HepG2 (cell line): Measurements from ENCODE around the gene CD9. TPM values are rescaled to one million over a fixed set of nuclear protein-coding genes. Genes with fewer than 3 reads are reported as not detected.

Experiments used
- AHDC1 ChIP-seq: sonication (generic); formaldehyde crosslinking; IDR thresholded peaks from 2 replicates; pipeline ENCODE4 v1.5.1; 2020; ENCODE audit warnings: mild to moderate bottlenecking, missing genetic modification reagents, borderline replicate concordance
- CHD2 ChIP-seq: IDR thresholded peaks from 2 replicates; pipeline ENCODE4 v1.6.1; 2011; ENCODE audit warnings: low read depth, low read length, improper control_type of control experiment
- ERF ChIP-seq: IDR thresholded peaks from 2 replicates; pipeline ENCODE4 v1.6.1; 2018; ENCODE audit warnings: missing biosample characterization, missing genetic modification reagents
- HNF4G ChIP-seq, 2 experiments: sonication (generic) in 1 of 2; formaldehyde crosslinking in 1 of 2; IDR thresholded peaks; 2 replicates each; pipeline versions ENCODE4 v1.4.0 to v1.6.1; 2011 to 2020; ENCODE audit warnings: borderline replicate concordance in 2 of 2, low read depth in 2 of 2, mild to moderate bottlenecking in 2 of 2, low read length in 1 of 2, missing genetic modification reagents in 1 of 2, moderate library complexity in 1 of 2
- ISL2 ChIP-seq: sonication (generic); formaldehyde crosslinking; IDR thresholded peaks from 2 replicates; pipeline ENCODE4 v1.5.0; 2020; ENCODE audit warnings: missing genetic modification reagents
- KLF11 ChIP-seq: IDR thresholded peaks from 2 replicates; pipeline ENCODE4 v1.6.1; 2016; ENCODE audit warnings: missing compliant biosample characterization
- MBNL3 ChIP-seq: fragments of 250-450 bp; sonication (Bioruptor Pico); conservative IDR thresholded peaks from 2 replicates; pipeline ENCODE4 v1.8.0; 2022; ENCODE audit warnings: mild to moderate bottlenecking, inconsistent platforms
- MEIS2 ChIP-seq: sonication (generic); formaldehyde crosslinking; IDR thresholded peaks from 2 replicates; pipeline ENCODE4 v1.9.0; 2021; ENCODE audit warnings: mild to moderate bottlenecking, missing genetic modification reagents
- PATZ1 ChIP-seq: sonication (generic); formaldehyde crosslinking; IDR thresholded peaks from 2 replicates; pipeline ENCODE4 v1.4.0; 2020; ENCODE audit warnings: missing genetic modification reagents
- ZFX ChIP-seq: sonication (generic); formaldehyde crosslinking; IDR thresholded peaks from 2 replicates; pipeline ENCODE4 v1.4.0; 2020; ENCODE audit warnings: mild to moderate bottlenecking, low read depth, missing genetic modification reagents, moderate library complexity
- ZMYM3 ChIP-seq: sonication (generic); formaldehyde crosslinking; IDR thresholded peaks from 2 replicates; pipeline ENCODE4 v1.5.1; 2020; ENCODE audit warnings: mild to moderate bottlenecking, missing genetic modification reagents
- ZNF317 ChIP-seq: sonication (generic); formaldehyde crosslinking; IDR thresholded peaks from 2 replicates; pipeline ENCODE4 v1.5.0; 2020; ENCODE audit warnings: mild to moderate bottlenecking, missing genetic modification reagents
- ZXDC ChIP-seq: sonication (generic); formaldehyde crosslinking; IDR thresholded peaks from 2 replicates; pipeline ENCODE4 v1.5.0; 2020; ENCODE audit warnings: mild to moderate bottlenecking, missing genetic modification reagents
- polyA plus RNA-seq, 8 experiments: library from polyadenylated mRNA; depleted of rRNA in 3 of 8; stranded (reverse) in 7 of 8; unstranded in 1 of 8; fragments of >200 nt; fragmentation: Illumina TruSeq in 4 of 8; extraction: Trizol in 4 of 8; gene quantifications; 2 replicates each; pipeline versions ENCODE4 v1.2.1 to v1.2.3, GENCODE V29; 2011 to 2016; ENCODE audit warnings: low read depth in 4 of 8, missing spikeins in 1 of 8, mixed read lengths in 1 of 8; ENCODE audit not compliant: insufficient read depth in 1 of 8
- total RNA-seq, 5 experiments: library from RNA; depleted of rRNA; stranded (reverse); fragments of >200 nt; fragmentation: Illumina TruSeq; extraction: Trizol; gene quantifications; 2 replicates each; pipeline ENCODE4 v1.2.3, GENCODE V29; 2016; ENCODE audit warnings: low read depth in 1 of 5
- TF ChIP-seq, protein P1 (sequence below): sonication (generic); formaldehyde crosslinking; IDR thresholded peaks from 2 replicates; pipeline ENCODE4 v1.5.1; 2020; ENCODE audit warnings: missing genetic modification reagents, mild to moderate bottlenecking, borderline replicate concordance
- TF ChIP-seq, protein P2 (sequence below): sonication (generic); formaldehyde crosslinking; IDR thresholded peaks from 2 replicates; pipeline ENCODE4 v1.4.0; 2020; ENCODE audit warnings: mild to moderate bottlenecking, missing genetic modification reagents

The CD9 gene
- total and polyA plus RNA-seq, 2 of the 13 experiments (the other 11 are each of a cell fraction or from before 2014, with no cell fraction given) = 5.8 to 38.3 TPM

GRCh38 chr12:6195665-6196535 is 4.3 kb upstream of the CD9 start (continued):
- TF ChIP-seq HNF4G (IDR thresholded peaks at IDR 0.05; ENCODE audit: borderline replicate concordance, low read depth, low read length) = peak; percentile 35
- peak; percentile 61; the same call in 1 of the 2 replicates for TF ChIP-seq HNF4G (CRISPR knock-in tag; IDR thresholded peaks at IDR 0.05; ENCODE audit: borderline replicate concordance, low read depth)
- no peak for TF ChIP-seq PATZ1
- TF ChIP-seq ZNF317 (CRISPR knock-in tag) = peak; percentile 56; the same call in 1 of the 2 replicates
- TF ChIP-seq, protein P1, sequence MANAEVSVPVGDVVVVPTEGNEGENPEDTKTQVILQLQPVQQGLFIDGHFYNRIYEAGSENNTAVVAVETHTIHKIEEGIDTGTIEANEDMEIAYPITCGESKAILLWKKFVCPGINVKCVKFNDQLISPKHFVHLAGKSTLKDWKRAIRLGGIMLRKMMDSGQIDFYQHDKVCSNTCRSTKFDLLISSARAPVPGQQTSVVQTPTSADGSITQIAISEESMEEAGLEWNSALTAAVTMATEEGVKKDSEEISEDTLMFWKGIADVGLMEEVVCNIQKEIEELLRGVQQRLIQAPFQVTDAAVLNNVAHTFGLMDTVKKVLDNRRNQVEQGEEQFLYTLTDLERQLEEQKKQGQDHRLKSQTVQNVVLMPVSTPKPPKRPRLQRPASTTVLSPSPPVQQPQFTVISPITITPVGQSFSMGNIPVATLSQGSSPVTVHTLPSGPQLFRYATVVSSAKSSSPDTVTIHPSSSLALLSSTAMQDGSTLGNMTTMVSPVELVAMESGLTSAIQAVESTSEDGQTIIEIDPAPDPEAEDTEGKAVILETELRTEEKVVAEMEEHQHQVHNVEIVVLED = no peak
- peak; percentile 60; the same call in 1 of the 2 replicates for TF ChIP-seq ZFX (CRISPR knock-in tag)
- no peak for TF ChIP-seq CHD2
- no peak for TF ChIP-seq ZXDC
- TF ChIP-seq MBNL3 (CRISPR knock-in tag) = no peak
- TF ChIP-seq KLF11 (CRISPR knock-in tag) = no peak
- TF ChIP-seq MEIS2 (CRISPR knock-in tag) = peak; percentile 16; the same call in 1 of the 2 replicates
- no peak for TF ChIP-seq ERF (CRISPR knock-in tag)
- TF ChIP-seq, protein P2, sequence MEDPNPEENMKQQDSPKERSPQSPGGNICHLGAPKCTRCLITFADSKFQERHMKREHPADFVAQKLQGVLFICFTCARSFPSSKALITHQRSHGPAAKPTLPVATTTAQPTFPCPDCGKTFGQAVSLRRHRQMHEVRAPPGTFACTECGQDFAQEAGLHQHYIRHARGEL (CRISPR knock-in tag) = no peak
- TF ChIP-seq ISL2 (CRISPR knock-in tag) = 0 out of 2 replicates have a peak, but pooled peaks have one; percentile 44
- no peak for TF ChIP-seq AHDC1 (CRISPR knock-in tag)
- TF ChIP-seq ZMYM3 (CRISPR knock-in tag) = no peak
